ENCODE results near the gene ERMN.

DNA sequence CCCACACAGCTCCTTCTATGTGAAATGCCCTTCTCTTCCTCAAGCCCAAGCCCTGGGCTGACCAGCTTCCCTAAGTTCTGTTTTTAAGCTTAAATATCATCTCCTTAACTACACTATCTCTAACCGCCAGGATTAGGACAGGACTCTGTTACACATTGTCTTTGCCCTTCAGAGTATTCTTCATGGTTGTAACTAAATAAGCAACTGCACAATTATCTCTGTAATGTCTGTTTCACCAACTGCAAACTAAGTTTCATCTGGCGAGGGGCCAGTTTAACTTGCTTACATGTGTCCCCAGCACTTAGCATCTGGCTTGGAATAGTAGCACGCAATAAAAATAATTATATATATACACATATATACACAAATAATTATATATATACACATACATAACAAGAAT, 1.1 kb upstream of the ERMN start:
- TF ChIP-seq, protein P1, sequence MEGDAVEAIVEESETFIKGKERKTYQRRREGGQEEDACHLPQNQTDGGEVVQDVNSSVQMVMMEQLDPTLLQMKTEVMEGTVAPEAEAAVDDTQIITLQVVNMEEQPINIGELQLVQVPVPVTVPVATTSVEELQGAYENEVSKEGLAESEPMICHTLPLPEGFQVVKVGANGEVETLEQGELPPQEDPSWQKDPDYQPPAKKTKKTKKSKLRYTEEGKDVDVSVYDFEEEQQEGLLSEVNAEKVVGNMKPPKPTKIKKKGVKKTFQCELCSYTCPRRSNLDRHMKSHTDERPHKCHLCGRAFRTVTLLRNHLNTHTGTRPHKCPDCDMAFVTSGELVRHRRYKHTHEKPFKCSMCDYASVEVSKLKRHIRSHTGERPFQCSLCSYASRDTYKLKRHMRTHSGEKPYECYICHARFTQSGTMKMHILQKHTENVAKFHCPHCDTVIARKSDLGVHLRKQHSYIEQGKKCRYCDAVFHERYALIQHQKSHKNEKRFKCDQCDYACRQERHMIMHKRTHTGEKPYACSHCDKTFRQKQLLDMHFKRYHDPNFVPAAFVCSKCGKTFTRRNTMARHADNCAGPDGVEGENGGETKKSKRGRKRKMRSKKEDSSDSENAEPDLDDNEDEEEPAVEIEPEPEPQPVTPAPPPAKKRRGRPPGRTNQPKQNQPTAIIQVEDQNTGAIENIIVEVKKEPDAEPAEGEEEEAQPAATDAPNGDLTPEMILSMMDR (IDR thresholded peaks at IDR 0.05) = no peak
- TF ChIP-seq, protein P2, sequence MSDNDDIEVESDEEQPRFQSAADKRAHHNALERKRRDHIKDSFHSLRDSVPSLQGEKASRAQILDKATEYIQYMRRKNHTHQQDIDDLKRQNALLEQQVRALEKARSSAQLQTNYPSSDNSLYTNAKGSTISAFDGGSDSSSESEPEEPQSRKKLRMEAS (CRISPR knock-in tag; IDR thresholded peaks at IDR 0.05) = no peak
- TF ChIP-seq ZBTB43 (CRISPR knock-in tag; IDR thresholded peaks at IDR 0.05) (no peak), JUN (CRISPR knock-in tag; IDR thresholded peaks at IDR 0.05) (no peak), PRDM15 (CRISPR knock-in tag; IDR thresholded peaks at IDR 0.05) (no peak)
- TF ChIP-seq, protein P3, sequence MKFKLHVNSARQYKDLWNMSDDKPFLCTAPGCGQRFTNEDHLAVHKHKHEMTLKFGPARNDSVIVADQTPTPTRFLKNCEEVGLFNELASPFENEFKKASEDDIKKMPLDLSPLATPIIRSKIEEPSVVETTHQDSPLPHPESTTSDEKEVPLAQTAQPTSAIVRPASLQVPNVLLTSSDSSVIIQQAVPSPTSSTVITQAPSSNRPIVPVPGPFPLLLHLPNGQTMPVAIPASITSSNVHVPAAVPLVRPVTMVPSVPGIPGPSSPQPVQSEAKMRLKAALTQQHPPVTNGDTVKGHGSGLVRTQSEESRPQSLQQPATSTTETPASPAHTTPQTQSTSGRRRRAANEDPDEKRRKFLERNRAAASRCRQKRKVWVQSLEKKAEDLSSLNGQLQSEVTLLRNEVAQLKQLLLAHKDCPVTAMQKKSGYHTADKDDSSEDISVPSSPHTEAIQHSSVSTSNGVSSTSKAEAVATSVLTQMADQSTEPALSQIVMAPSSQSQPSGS (CRISPR knock-in tag; IDR thresholded peaks at IDR 0.05; ENCODE audit: borderline replicate concordance, low read depth) = no peak
- TF ChIP-seq, protein P4, sequence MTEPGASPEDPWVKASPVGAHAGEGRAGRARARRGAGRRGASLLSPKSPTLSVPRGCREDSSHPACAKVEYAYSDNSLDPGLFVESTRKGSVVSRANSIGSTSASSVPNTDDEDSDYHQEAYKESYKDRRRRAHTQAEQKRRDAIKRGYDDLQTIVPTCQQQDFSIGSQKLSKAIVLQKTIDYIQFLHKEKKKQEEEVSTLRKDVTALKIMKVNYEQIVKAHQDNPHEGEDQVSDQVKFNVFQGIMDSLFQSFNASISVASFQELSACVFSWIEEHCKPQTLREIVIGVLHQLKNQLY (CRISPR knock-in tag; IDR thresholded peaks at IDR 0.05) = no peak

Data from WTC11 (cell line).